Parathyroid adenoma (tissue), 2 donors: ENCODE measurements around the gene AFF1.

Source experiments
- H2AFZ ChIP-seq: fragments of 300-600 bp; sonication (generic); one replicate; pipeline ENCODE4 v1.7.0; 2017; ENCODE audit warnings: antibody characterized with exemption, mild to moderate bottlenecking
- H3K27ac ChIP-seq: fragments of 300-600 bp; sonication (generic); one replicate; pipeline ENCODE4 v1.7.0; 2017
- H3K27me3 ChIP-seq: fragments of 300-600 bp; sonication (generic); one replicate; pipeline ENCODE4 v1.7.0; 2017; ENCODE audit warnings: low read length; ENCODE audit not compliant: control insufficient read depth, insufficient read depth
- H3K36me3 ChIP-seq: fragments of 300-600 bp; sonication (generic); one replicate; pipeline ENCODE4 v1.7.0; 2017; ENCODE audit warnings: low read length; ENCODE audit not compliant: control insufficient read depth, insufficient read depth
- H3K4me1 ChIP-seq: fragments of 300-600 bp; sonication (generic); one replicate; pipeline ENCODE4 v1.7.0; 2017; ENCODE audit warnings: control low read depth
- H3K4me2 ChIP-seq: fragments of 300-600 bp; sonication (generic); one replicate; pipeline ENCODE4 v1.7.0; 2017; ENCODE audit warnings: low read length
- H3K4me3 ChIP-seq: fragments of 300-600 bp; sonication (generic); one replicate; pipeline ENCODE4 v1.7.0; 2017; ENCODE audit warnings: low read depth, low read length
- H3K79me2 ChIP-seq: fragments of 300-600 bp; sonication (generic); one replicate; pipeline ENCODE4 v1.7.0; 2017; ENCODE audit warnings: control low read depth
- H3K9ac ChIP-seq: fragments of 300-600 bp; sonication (generic); one replicate; pipeline ENCODE4 v1.7.0; 2017; ENCODE audit warnings: mild to moderate bottlenecking
- H3K9me3 ChIP-seq: fragments of 300-600 bp; sonication (generic); one replicate; pipeline ENCODE4 v1.7.0; 2017; ENCODE audit warnings: low read length; ENCODE audit not compliant: control insufficient read depth
- TF ChIP-seq, protein P1 (sequence below): fragments of 300-600 bp; sonication (generic); IDR thresholded peaks from one replicate; pipeline ENCODE4 v1.7.0; 2017; ENCODE audit warnings: antibody characterized with exemption, mild to moderate bottlenecking
- donor health status: primary hyperparathyroidism.

AFF1 gene

DNA sequence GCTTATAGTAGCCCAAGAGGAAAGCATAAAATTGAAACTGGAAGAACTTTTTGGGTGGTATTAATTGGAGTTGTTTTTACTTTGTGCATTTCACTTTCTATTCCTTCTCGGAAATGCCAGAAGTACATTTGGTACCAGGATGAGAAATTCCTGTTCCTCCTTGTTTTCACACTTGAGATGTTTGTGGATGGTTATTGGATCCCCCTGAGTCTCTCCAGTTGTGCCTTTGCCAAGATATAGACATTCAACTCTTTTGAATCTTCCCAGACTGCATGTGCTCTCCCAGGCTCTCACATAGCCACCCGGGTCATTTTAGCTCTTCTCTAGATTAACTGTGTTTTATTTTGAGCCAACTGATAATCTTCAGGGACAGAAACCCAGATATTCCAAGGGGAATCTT is 120.5 kb downstream of the AFF1 start:
- Histone ChIP-seq H2AFZ (no peak overlapping the region), H3K9me3 (no peaks in the 10 kb centered on the region), H3K9ac (no peak overlapping the region), H3K4me3 (no peak overlapping the region), H3K27me3 (no peaks in the 10 kb centered on the region), H3K4me2 (no peak overlapping the region), H3K27ac (peak overlapping the region; percentile 54), H3K79me2 (peaks cover 23% of the 10 kb centered on the region), H3K4me1 (peaks cover 18% of the 10 kb centered on the region), H3K36me3 (no peaks in the 10 kb centered on the region)
- TF ChIP-seq, protein P1, sequence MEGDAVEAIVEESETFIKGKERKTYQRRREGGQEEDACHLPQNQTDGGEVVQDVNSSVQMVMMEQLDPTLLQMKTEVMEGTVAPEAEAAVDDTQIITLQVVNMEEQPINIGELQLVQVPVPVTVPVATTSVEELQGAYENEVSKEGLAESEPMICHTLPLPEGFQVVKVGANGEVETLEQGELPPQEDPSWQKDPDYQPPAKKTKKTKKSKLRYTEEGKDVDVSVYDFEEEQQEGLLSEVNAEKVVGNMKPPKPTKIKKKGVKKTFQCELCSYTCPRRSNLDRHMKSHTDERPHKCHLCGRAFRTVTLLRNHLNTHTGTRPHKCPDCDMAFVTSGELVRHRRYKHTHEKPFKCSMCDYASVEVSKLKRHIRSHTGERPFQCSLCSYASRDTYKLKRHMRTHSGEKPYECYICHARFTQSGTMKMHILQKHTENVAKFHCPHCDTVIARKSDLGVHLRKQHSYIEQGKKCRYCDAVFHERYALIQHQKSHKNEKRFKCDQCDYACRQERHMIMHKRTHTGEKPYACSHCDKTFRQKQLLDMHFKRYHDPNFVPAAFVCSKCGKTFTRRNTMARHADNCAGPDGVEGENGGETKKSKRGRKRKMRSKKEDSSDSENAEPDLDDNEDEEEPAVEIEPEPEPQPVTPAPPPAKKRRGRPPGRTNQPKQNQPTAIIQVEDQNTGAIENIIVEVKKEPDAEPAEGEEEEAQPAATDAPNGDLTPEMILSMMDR, result no peak

DNA sequence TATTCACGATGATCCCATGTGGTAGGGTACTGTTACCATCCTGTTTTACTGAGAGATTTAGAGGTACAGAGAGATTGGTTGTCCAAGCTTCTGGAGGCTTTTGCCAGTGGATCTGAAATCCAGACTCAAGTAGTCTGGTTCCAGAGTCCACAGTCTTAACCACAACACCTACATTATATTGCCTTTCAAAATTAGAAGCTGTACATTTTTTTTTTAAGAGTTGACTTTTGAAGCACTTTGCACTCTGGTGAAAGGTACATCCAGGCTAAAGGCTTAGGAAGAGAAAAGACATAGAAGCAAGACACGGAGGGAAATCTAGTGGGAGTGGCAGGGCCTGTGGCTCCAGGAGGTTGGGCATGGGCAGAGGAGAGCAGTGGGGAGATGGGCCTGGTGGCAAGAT is 122.1 kb downstream of the AFF1 start:
- H3K4me3 ChIP-seq, result no peak overlapping the region
- no peak overlapping the region for H2AFZ ChIP-seq
- no peak overlapping the region for H3K4me2 ChIP-seq
- peaks cover 21% of the 10 kb centered on the region for H3K79me2 ChIP-seq
- peaks cover 18% of the 10 kb centered on the region for H3K4me1 ChIP-seq
- no peak overlapping the region for H3K9ac ChIP-seq
- H3K36me3 ChIP-seq, result no peaks in the 10 kb centered on the region
- no peaks in the 10 kb centered on the region for H3K27me3 ChIP-seq
- no peaks in the 10 kb centered on the region for H3K9me3 ChIP-seq
- H3K27ac ChIP-seq, result no peak overlapping the region
- TF ChIP-seq, protein P1, result no peak

DNA sequence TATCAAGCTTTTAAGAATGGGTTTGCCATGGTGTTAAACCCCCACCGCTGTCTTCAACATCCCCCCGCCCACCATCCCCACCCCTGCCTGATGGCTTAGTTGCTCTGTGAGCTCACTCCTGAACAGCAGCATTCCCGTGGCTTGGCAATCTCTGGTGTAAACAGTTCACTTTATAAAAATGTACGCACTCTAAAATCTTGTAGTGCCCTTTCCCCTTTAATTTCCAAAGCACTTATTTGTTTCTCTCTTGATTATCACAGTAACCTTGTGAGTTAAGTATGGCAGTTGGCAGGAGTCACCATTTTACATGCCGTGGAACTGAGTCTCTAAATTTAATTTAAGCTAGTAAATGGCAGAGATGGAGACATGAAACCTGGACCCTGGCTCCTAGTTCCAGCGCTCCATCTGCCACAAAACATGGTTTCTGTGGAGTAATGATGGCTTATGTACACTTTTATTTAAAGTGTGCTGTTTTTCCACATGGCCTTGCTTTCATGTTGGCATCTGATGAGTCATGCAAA is 123.1 kb downstream of the AFF1 start:
- Histone ChIP-seq H3K9me3 (no peaks in the 10 kb centered on the region), H3K4me2 (no peak overlapping the region), H3K79me2 (peaks cover 14% of the 10 kb centered on the region), H3K27ac (no peak overlapping the region), H3K4me1 (peaks cover 18% of the 10 kb centered on the region), H3K27me3 (no peaks in the 10 kb centered on the region), H3K4me3 (no peak overlapping the region), H3K9ac (no peak overlapping the region), H3K36me3 (no peaks in the 10 kb centered on the region), H2AFZ (no peak overlapping the region)
- TF ChIP-seq, protein P1, result no peak

DNA sequence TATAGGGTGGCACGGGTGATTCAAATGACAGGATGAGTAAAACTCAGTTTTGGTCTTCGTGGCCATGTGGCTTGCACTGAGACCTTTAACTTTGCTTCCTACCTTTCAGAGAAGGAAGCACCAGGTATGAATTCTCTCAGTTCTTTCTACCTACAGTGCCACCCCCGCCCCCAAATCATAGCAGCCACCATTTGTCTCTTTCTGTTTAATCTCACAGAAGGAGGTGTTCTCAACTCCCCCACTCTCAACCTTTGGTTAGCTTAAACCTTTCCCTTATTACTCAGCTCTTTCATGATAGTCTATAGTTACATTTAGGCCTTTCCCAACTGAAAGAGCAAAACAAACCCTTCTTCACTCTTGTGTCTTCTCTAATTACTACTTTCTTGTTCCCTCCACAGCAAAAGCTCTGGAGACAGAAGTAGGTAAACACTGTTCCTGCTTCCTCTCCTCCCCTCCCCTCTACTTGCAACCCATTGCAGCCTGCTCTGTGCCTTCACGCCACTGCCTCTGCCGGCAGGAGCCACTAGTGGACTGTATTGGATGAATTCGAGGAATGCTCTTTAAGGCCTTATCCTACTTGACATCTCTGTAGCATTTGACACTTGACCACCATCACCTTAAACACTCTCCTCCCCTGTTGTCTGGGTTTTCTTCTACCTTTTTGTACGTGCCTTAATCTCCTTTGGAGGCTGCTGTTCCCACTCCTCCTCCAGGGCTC is 123.7 kb downstream of the AFF1 start:
- Histone ChIP-seq H3K4me3 (no peak overlapping the region), H3K9me3 (no peaks in the 10 kb centered on the region), H3K4me1 (peaks cover 18% of the 10 kb centered on the region), H2AFZ (no peak overlapping the region), H3K36me3 (no peaks in the 10 kb centered on the region), H3K27ac (no peak overlapping the region), H3K79me2 (peaks cover 16% of the 10 kb centered on the region), H3K4me2 (peak overlapping the region; percentile 5), H3K27me3 (no peaks in the 10 kb centered on the region), H3K9ac (no peak overlapping the region)
- TF ChIP-seq, protein P1, result peak; percentile 43

DNA sequence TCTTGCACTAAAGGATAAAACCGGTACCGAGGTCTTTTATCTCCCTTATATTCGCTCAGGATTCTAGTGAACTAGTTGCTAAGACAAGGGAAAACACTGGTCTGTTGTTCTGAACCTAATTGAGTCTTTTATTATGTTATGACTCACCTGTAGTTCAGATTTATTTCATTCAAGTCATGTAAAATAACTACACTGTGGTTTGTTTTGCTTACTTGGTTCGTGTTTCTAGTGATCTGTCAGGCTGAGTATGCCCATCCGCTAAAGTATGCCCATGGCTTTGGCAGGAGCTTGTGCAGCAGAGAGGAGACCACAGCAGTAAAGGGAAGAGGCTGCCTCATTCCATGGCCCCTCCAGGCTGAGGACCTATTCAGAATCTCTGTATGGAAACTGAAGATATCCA is 126.1 kb downstream of the AFF1 start:
- no peak overlapping the region for H3K27ac ChIP-seq

More for the DNA sequence above, 126.1 kb downstream of the AFF1 start:
- H3K79me2 ChIP-seq, result peaks cover 28% of the 10 kb centered on the region
- no peak overlapping the region for H3K4me2 ChIP-seq
- H3K27me3 ChIP-seq, result no peaks in the 10 kb centered on the region
- H3K4me3 ChIP-seq, result no peak overlapping the region
- no peak overlapping the region for H2AFZ ChIP-seq
- H3K36me3 ChIP-seq, result no peaks in the 10 kb centered on the region
- H3K9me3 ChIP-seq, result no peaks in the 10 kb centered on the region
- H3K9ac ChIP-seq, result no peak overlapping the region
- TF ChIP-seq, protein P1, result no peak
- peaks cover 11% of the 10 kb centered on the region for H3K4me1 ChIP-seq
